Amniotic epithelial cell (primary cell): ENCODE data around the gene VMP1.
A peak's percentile ranks its signal among the peaks of the same experiment; 100 is the strongest.
"Not testable (repeated sequence)": the region's sequence is repeated elsewhere in the genome, so short reads cannot be mapped to it uniquely, and the experiment has no call there.

Source experiments
- DNase-seq: peaks from one replicate; pipeline ENCODE4 v3.0.0-alpha.2; 2010; ENCODE audit warnings: low read depth

VMP1 gene

DNA sequence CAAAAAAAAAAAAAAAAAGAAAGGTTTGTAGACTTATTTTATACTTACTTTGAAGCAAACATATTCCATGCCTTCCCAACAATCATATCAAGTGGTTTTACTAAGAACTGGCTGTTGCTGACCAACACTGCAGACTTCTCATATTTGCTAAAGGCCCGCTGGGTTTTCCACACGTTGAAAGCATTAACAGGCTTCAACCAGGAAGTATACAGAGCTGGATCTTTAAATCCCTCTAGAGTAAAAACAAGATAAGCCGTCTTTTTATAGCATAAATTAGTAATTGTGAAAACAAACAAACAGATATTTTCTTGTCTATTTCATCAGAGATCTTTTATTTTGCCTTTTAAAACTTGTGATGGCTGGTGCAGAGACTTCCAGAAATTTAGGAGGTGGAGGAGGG, 156.2 kb downstream of the VMP1 start:
- no peak for DNase-seq

DNA sequence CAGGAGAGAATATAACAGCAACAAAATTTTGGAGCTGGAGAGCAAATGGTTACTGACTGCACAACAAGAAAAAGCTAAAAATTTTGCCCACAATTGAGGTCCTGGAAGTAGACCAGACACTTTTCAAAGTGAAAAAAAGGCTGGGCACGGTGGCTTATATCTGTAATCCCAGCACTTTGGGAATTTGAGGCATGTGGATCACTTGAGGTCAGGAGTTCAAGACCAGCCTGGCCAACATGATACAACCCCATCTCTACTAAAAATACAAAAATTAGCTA, 162.4 kb downstream of the VMP1 start:
- no peak for DNase-seq

DNA sequence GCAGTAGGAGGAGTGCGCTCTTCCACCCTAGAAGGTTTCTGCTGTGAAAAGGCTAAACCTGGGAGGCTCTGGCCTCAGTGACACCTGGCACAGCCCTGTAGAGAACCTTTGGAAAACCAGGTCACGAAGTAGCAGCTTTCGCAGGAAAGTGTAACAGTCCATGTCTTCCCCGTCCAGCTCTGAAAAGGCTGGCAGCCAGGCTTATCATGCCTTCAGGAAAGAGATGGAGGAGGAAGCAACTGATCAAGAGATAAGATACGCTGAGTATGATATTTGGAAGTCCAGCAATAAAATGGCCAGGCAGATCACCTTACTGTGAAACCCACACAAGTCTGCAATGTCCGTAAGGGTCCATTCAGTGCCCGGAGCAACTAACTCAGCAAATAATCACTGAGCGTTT, 163.0 kb downstream of the VMP1 start:
- no peak for DNase-seq

DNA sequence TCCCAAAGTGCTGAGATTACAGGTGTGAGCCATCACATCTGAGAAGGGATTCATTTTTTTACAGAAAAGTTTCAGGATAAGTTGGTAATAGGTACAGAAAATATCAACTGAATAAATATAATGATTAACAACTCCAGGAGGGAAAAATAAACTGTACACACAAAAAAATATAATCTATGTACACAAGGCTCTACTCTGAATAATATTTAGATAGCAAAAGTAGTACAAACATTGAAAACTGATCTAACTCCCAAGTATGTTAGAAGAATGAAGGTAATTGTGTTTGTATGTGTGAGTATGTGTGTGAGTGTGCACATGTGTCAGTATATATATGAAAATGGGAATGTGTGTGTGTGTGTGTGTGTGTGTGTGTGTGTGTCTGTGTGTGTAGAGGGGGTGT, 164.9 kb downstream of the VMP1 start:
- no peak for DNase-seq

DNA sequence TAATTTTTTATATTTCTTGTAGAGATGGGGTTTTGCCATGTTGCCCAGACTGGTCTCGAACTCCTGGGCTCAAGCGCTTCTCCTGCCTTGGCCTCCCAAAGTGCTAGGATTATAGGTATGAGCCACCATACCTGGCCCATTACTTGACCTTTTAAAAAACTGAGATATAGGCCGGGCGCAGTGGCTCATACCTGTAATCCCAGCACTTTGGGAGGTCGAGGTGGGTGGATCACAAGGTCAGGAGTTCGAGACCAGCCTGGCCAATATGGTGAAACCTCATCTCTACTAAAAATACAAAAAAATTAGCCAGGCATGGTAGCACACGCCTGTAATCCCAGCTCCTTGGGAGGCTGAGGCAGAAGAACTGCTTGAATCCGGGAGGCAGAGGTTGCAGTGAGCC, 166.0 kb downstream of the VMP1 start:
- DNase-seq = not testable (repeated sequence)

DNA sequence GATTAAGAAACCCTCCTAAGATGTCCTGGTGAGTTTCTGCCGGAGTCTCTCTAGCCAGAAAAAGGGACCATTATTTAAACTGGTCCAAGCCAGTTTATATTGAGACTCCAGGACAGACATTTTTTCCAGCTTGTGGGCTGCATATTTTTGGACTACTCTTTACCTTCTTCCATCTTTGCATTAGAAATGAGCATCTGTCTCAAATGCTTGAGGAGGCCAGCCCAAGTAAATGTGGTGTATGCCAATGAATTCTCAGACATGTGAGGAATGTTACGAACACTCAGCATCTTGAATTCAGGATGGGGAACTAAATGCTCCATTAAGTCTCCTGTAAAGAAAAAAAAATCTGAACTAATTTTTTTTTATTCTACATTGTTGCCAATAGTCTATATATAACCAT, 166.9 kb downstream of the VMP1 start:
- no peak for DNase-seq

DNA sequence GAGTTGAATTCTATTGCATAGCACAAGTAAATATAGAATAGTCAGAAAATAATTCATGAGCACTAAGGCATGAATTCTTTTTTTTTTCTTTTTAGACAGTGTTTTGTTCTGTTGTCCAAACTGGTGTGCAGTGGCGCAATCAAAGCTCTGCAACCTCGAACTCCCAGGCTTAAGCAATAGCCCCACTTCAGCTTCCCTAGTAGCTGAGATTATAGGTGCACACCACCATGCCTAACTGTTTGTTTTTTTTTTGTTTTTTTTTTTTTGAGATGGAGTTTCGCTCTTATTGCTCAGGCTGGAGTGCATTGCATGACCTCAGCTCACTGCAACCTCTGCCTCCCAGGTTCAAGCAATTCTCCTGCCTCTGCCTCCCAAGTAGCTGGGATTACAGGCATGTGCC, 168.7 kb downstream of the VMP1 start:
- peak; percentile 81 for DNase-seq

DNA sequence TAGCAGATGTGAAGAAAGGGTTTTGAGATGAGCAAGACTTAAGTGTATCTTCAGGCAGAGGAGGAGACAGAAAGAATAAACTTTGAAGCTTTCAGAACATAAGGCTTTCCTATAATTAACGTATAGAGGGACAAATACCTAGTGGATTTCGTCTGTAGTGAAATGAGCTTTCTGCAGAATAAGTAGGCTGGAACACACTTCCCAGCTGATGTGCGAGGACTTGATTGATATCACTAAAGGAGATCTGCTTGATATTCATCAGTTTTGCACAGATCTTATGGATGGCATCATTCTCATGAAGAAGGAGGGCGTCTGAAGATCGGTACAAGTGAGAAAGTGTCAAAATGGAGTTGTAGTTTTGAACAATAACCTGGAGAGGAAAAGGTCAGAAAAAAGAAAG, 170.5 kb downstream of the VMP1 start:
- no peak for DNase-seq

DNA sequence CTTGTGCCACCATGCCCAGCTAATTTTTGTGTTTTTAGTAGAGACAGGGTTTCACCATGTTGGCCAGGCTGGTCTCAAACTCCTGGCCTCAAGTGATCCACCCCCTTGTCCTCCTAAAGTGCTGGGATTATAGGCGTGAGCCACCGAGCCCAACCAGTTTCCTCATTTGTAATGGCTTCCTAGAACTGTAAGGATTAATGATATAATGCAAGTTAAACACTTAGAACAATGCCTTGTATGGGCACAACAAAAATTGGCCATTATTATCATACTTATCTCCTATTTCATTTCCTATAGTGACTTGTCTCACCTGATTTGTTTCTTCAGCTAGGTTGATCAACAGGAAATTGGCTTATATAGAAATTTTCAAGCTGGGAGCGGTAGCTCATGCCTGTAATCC, 171.2 kb downstream of the VMP1 start:
- no peak for DNase-seq

DNA sequence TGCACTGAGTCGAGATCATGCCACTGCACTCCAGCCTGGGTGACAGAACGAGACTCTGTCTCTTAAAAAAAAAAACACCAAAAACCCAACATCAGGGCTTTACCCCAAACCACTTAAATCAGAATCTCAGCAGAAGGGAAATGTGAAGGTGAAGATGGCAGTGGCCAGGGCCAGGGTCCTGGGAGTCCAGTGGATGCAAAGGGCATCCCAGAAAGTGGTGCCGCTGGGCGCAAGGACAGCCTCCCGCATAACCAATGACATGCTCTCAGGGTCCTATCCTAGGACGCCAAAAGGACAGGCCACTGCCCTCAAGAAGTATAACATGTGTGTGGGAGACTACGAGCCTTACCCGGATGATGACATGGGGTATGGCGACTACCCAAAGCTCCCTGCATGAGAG, 177.4 kb downstream of the VMP1 start:
- no peak for DNase-seq

DNA sequence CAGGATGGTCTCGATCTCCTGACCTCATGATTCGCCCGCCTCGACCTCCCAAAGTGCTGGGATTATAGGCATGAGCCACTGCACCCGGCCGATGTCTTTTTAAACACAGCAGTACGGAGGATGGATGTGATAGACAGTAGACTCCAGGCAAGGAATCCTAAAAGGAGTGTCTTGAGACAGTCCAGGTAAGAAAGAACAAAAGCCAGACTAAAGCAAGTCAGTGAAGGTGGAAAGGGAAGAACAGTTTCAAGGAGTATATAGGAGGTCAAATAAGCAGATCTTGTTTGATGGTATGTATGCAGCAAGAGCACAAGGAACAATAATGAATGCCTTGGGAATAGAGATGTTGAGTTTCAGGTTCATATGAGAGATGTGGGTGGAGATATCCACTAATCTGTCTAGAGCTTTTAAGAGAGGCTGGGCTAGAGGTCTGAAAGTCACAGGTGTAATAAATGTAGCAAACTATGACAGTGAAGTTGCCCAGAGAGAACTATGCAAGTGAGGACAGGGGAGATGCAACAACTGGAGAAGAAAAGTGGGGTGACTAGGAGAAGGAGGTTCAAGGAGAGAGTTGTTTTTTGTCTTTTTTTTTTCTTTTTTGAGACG, 180.8 kb downstream of the VMP1 start:
- DNase-seq = no peak

DNA sequence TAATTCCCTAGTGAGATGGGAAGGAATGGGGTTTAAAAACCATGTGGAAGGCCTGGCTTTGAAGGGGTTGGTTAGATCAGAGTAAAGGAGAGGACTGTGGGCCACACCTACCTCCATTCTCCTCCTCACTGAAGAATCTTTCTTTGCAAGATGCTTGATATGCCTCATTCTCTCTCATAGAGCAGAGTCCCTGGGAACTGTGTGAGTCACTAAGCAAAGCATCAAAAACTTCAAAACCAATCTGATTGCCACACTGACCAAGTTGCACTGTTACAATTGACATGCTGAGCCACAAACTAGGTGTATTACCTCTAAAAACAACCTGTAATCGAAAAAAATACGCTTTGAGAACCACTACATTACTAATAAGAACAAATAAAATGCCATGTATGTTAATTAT, 183.3 kb downstream of the VMP1 start:
- peak; percentile 45 for DNase-seq
